Endothelial cell of umbilical vein (primary cell): ENCODE data around the gene NFATC4. TPM values are rescaled to one million over a fixed set of nuclear protein-coding genes. Genes with fewer than 3 reads are reported as not detected.

Source experiments
- BruUV-seq: library from RNA; stranded (reverse); fragments of 400-500 nt; replicated peaks from 2 replicates; lab custom pipeline; 2021; lab: Mats Ljungman, UMichigan
- CTCF ChIA-PET: fragments of 300-600, 350-600 bp; sonication (Branson Sonifier 250); formaldehyde crosslinking; loops from one replicate; lab custom pipeline; 2021; ENCODE audit warnings: antibody characterized with exemption, inconsistent platforms; lab: Charles Lee
- POLR2A ChIA-PET: fragments of 300-600, 350-600 bp; sonication (Branson Sonifier 250); formaldehyde crosslinking; loops from one replicate; lab custom pipeline; 2021; ENCODE audit warnings: antibody characterized with exemption, inconsistent platforms; lab: Charles Lee
- DNase-seq: peaks from one replicate; pipeline ENCODE4 v3.0.0-alpha.2; 2011; ENCODE audit warnings: low read depth, low spot score
- FAIRE-seq: peaks from 2 replicates; lab custom pipeline; 2011; peaks lifted over from hg19 to GRCh38; lab: Jason Lieb, UNC
- H2AFZ ChIP-seq: 2 replicates; pipeline ENCODE4 v1.6.0; 2012; ENCODE audit warnings: low read depth, low read length, control low read depth, inconsistent platforms
- H3K27ac ChIP-seq: 2 replicates; pipeline ENCODE4 v1.5.1; 2011; ENCODE audit warnings: low read depth, mild to moderate bottlenecking, control low read depth, low read length, moderate library complexity; ENCODE audit not compliant: insufficient read depth
- H3K27me3 ChIP-seq, 2 experiments: 2 replicates each; pipeline versions ENCODE4 v1.6.0 to v1.6.1; 2011; ENCODE audit warnings: low read length in 2 of 2, mixed read lengths in 1 of 2; ENCODE audit not compliant: control insufficient read depth in 2 of 2, insufficient read depth in 2 of 2
- H3K36me3 ChIP-seq, 2 experiments: 2 replicates in 1 of 2; 3 replicates in 1 of 2; pipeline ENCODE4 v1.5.1; 2011; ENCODE audit warnings: low read length in 2 of 2, mild to moderate bottlenecking in 1 of 2, moderate library complexity in 1 of 2; ENCODE audit not compliant: control insufficient read depth in 2 of 2, insufficient read depth in 2 of 2; ENCODE audit errors: extremely low read depth in 1 of 2
- H3K4me1 ChIP-seq: 3 replicates; pipeline ENCODE4 v1.5.1; 2011; ENCODE audit warnings: mild to moderate bottlenecking, low read length; ENCODE audit not compliant: control insufficient read depth, insufficient read depth; ENCODE audit errors: extremely low read depth
- H3K4me2 ChIP-seq: 2 replicates; pipeline ENCODE4 v1.6.1; 2011; ENCODE audit warnings: low read length, control low read depth, mixed read lengths; ENCODE audit not compliant: insufficient read depth
- H3K4me3 ChIP-seq, 3 experiments: fragments of 200-600 bp in 1 of 3; sonication (generic), shearing (Covaris generic) in 1 of 3; replicated peaks in 1 of 3; 2 replicates each; pipeline ENCODE4 v1.5.1; 2011 to 2016; ENCODE audit warnings: control low read depth in 3 of 3, low read length in 3 of 3, mild to moderate bottlenecking in 2 of 3, inconsistent platforms in 1 of 3, low read depth in 1 of 3, moderate library complexity in 1 of 3; ENCODE audit not compliant: insufficient read depth in 1 of 3
- H3K79me2 ChIP-seq: 2 replicates; pipeline ENCODE4 v1.6.0; 2012; ENCODE audit warnings: low read length, inconsistent platforms; ENCODE audit not compliant: control insufficient read depth, insufficient read depth
- H3K9ac ChIP-seq: replicated peaks from 2 replicates; pipeline ENCODE3; 2011; ENCODE audit warnings: low read length, control low read depth; ENCODE audit not compliant: insufficient read depth; ENCODE audit errors: extremely low read depth
- H3K9me1 ChIP-seq: replicated peaks from 3 replicates; pipeline ENCODE4 v1.6.0; 2011; ENCODE audit warnings: mild to moderate bottlenecking, low read length; ENCODE audit not compliant: control insufficient read depth, insufficient read depth; ENCODE audit errors: extremely low read depth
- H3K9me3 ChIP-seq: replicated peaks from 2 replicates; pipeline ENCODE4 v1.5.1; 2012; ENCODE audit warnings: low read length, inconsistent platforms; ENCODE audit not compliant: control insufficient read depth, insufficient read depth
- H4K20me1 ChIP-seq: replicated peaks from 2 replicates; pipeline ENCODE3; 2011; ENCODE audit warnings: mild to moderate bottlenecking, low read length; ENCODE audit not compliant: control insufficient read depth, insufficient read depth; ENCODE audit errors: extremely low read depth
- CTCF ChIP-seq, 2 donors: IDR thresholded peaks; 1 replicate in 1 of 2; 2 replicates in 1 of 2; pipeline ENCODE4 v1.5.1; 2011; ENCODE audit warnings: low read length in 2 of 2, mild to moderate bottlenecking in 2 of 2, moderate library complexity in 2 of 2, control low read depth in 1 of 2, inconsistent platforms in 1 of 2, low read depth in 1 of 2; ENCODE audit not compliant: insufficient read depth in 1 of 2; ENCODE audit errors: extremely low read depth in 1 of 2
- EZH2 ChIP-seq: IDR thresholded peaks from 2 replicates; pipeline ENCODE4 v1.6.1; 2012; ENCODE audit warnings: borderline replicate concordance, low read depth, mild to moderate bottlenecking, moderate library complexity, low read length, inconsistent platforms; ENCODE audit not compliant: severe bottlenecking
- FOS ChIP-seq: IDR thresholded peaks from 2 replicates; pipeline ENCODE4 v1.6.1; 2011; ENCODE audit warnings: mild to moderate bottlenecking, low read length, moderate library complexity, borderline replicate concordance; ENCODE audit not compliant: insufficient read depth
- GATA2 ChIP-seq: IDR thresholded peaks from 2 replicates; pipeline ENCODE4 v1.7.0; 2011; ENCODE audit warnings: low read depth, mild to moderate bottlenecking, moderate library complexity, mixed read lengths, low read length; ENCODE audit not compliant: insufficient read length, insufficient read depth
- JUN ChIP-seq: IDR thresholded peaks from 2 replicates; pipeline ENCODE4 v1.6.1; 2011; ENCODE audit warnings: borderline replicate concordance, low read depth; ENCODE audit not compliant: insufficient read length, insufficient read depth
- MAX ChIP-seq: IDR thresholded peaks from 2 replicates; pipeline ENCODE4 v1.6.1; 2011; ENCODE audit not compliant: insufficient read depth, insufficient read length
- MYC ChIP-seq: IDR thresholded peaks from one replicate; pipeline ENCODE4 v1.6.1; 2011; ENCODE audit warnings: mild to moderate bottlenecking, low read depth, low read length
- POLR2A ChIP-seq: IDR thresholded peaks from 2 replicates; pipeline ENCODE4 v1.6.1; 2012; ENCODE audit warnings: low read depth, mild to moderate bottlenecking, control low read depth, low read length
- POLR2AphosphoS5 ChIP-seq: IDR thresholded peaks from 2 replicates; pipeline ENCODE4 v1.6.1; 2012; ENCODE audit warnings: low read depth, mild to moderate bottlenecking, control low read depth, low read length, moderate library complexity; ENCODE audit not compliant: insufficient read depth
- dilution Hi-C: fragments of 300-500 bp; cut with MboI; formaldehyde crosslinking; loops from one replicate; pipeline ENCODE4 v1.15.0; 2019; ENCODE audit warnings: low sequenced_read_pairs; ENCODE audit not compliant: extremely low pct_ligation_motif_present
- intact Hi-C: fragments of 100-400 bp; cut with micrococcal nuclease; formaldehyde crosslinking; loops from one replicate; pipeline ENCODE4 v1.10.0; 2022
- polyA plus RNA-seq, 4 experiments: library from polyadenylated mRNA; depleted of rRNA in 3 of 4; stranded (reverse) in 3 of 4; unstranded in 1 of 4; fragments of >200 nt; gene quantifications; 2 replicates each; pipeline versions ENCODE4 v1.2.1 to v1.2.3, GENCODE V29; 2011 to 2012; ENCODE audit warnings: missing spikeins in 1 of 4
- total RNA-seq: library from RNA; stranded (reverse); gene quantifications from 2 replicates; pipeline ENCODE4 v1.2.3, GENCODE V29; 2021

NFATC4 gene
- total and polyA plus RNA-seq, 2 donors (not counting 3 experiments of a cell fraction or from before 2014, with no cell fraction given), result 79.5 to 88.1 TPM

GRCh38 chr14:24416254-24416931, 48.4 kb downstream of the NFATC4 start:
- no peak overlapping the region for H3K27ac ChIP-seq
- TF ChIP-seq MAX (no peak), EZH2 (no peak), GATA2 (no peak), FOS (no peak), MYC (no peak), POLR2A (no peak), POLR2AphosphoS5 (no peak), CTCF (IDR thresholded peaks at IDR 0.05; ENCODE audit: extremely low read depth in 1 of 2, insufficient read depth in 1 of 2, low read depth in 1 of 2, low read length in 2 of 2) (no peak), JUN (no peak)
- POLR2A ChIA-PET, result no interaction called here
- DNase-seq (no peak), FAIRE-seq (no peak)
- H3K4me1 ChIP-seq, result peaks cover 17% of the 10 kb centered on the region
- H3K4me3 ChIP-seq, result no peak overlapping the region
- intact Hi-C loops (no loop called here), dilution Hi-C loops (no loop called here)
- H3K36me3 ChIP-seq, result peaks cover 4 to 33% of the 10 kb centered on the region in 2 experiments
- no peaks in the 10 kb centered on the region for H3K79me2 ChIP-seq
- no TSS peak for BruUV-seq
- no peak overlapping the region for H3K9ac ChIP-seq
- no peaks in the 10 kb centered on the region for H4K20me1 ChIP-seq
- H3K9me3 ChIP-seq, result no peaks in the 10 kb centered on the region
- no peak overlapping the region for H3K4me2 ChIP-seq
- H2AFZ ChIP-seq, result no peak overlapping the region
- H3K9me1 ChIP-seq, result no peaks in the 10 kb centered on the region
- CTCF ChIA-PET, result interaction anchor here (1.4 to 3.9 kb wide), 2 partner anchors 15 to 17 kb away, joined by 3 to 50 read pairs; partner anchors contain the start of gene NYNRIN
- H3K27me3 ChIP-seq, result no peaks in the 10 kb centered on the region
